Omental fat pad (tissue), 4 donors: ENCODE measurements around the gene ELMOD1. TPM values are rescaled to one million over a fixed set of nuclear protein-coding genes. Genes with fewer than 3 reads are reported as not detected.

Experiments
- ATAC-seq: fragments of 150-250 bp; one replicate; pipeline ENCODE4 v1.9.1; 2016; ENCODE audit warnings: mild to moderate bottlenecking, moderate library complexity; ENCODE audit not compliant: low FRiP score
- DNase-seq: peaks from one replicate; pipeline ENCODE4 v3.0.0-alpha.2; 2019; ENCODE audit warnings: low spot score
- total RNA-seq, 4 donors: library from RNA; depleted of rRNA; stranded (reverse); fragments of >200 nt; gene quantifications; one replicate each; pipeline ENCODE4 v1.1.0, GENCODE V29; 2016
- TF ChIP-seq, protein P1 (sequence below), 3 donors: fragments of 450-650 bp; IDR thresholded peaks; one replicate each; pipeline ENCODE4 v1.5.1; 2016 to 2017; ENCODE audit warnings: antibody characterized with exemption in 3 of 3, mild to moderate bottlenecking in 3 of 3, moderate library complexity in 2 of 3

Gene ELMOD1
- total RNA-seq, 4 donors from 2014 or later, result not detected

DNA sequence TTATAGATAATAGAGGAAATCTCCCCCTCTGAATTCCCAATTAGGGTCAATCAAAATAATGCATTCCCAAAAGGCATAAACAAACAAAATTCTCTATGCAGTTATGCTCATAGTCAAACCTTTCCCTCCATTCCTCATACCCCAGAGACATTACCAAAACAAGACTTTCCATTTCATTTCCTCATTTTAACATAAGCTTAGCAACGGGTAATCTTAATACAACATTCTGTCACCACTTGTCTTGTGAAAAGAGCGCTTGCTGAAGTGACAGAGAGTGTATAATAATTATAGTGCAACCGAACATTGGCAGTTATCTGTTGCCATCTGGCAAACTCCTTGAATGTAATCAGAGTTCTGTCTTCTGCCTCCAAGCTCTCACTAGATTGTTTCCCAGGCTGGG is 122.1 kb downstream of the ELMOD1 start:
- no peak for ATAC-seq
- TF ChIP-seq, protein P1, sequence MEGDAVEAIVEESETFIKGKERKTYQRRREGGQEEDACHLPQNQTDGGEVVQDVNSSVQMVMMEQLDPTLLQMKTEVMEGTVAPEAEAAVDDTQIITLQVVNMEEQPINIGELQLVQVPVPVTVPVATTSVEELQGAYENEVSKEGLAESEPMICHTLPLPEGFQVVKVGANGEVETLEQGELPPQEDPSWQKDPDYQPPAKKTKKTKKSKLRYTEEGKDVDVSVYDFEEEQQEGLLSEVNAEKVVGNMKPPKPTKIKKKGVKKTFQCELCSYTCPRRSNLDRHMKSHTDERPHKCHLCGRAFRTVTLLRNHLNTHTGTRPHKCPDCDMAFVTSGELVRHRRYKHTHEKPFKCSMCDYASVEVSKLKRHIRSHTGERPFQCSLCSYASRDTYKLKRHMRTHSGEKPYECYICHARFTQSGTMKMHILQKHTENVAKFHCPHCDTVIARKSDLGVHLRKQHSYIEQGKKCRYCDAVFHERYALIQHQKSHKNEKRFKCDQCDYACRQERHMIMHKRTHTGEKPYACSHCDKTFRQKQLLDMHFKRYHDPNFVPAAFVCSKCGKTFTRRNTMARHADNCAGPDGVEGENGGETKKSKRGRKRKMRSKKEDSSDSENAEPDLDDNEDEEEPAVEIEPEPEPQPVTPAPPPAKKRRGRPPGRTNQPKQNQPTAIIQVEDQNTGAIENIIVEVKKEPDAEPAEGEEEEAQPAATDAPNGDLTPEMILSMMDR (IDR thresholded peaks at IDR 0.05), result no peak
- no peak for DNase-seq

Other genes with a start within 250 kb of the ELMOD1 start
- 10 to 100 TPM; 14.8 to 36.6 (median 17.0) TPM for gene CWF19L2, start 133.3 kb upstream of the ELMOD1 start, total RNA-seq
- gene ALKBH8, start 25.4 kb upstream of the ELMOD1 start, total RNA-seq, result 10 to 100 TPM in 1 of 4 donors, 1 to 10 TPM in 3; 4.4 to 11.8 (median 7.1) TPM
- not detected for gene SLN, start 120.9 kb downstream of the ELMOD1 start, total RNA-seq